Hippocampal formation (tissue), 2 donors: ENCODE results near the gene GRM7.

ENCODE experiments used
- DNase-seq, 2 donors: peaks; one replicate each; lab custom pipeline; 2025; lab: John Stamatoyannopoulos, UW

Gene GRM7

GRCh38 chr3:7789324-7789723, 928.4 kb downstream of the GRM7 start:
- DNase-seq, result no peak

DNA sequence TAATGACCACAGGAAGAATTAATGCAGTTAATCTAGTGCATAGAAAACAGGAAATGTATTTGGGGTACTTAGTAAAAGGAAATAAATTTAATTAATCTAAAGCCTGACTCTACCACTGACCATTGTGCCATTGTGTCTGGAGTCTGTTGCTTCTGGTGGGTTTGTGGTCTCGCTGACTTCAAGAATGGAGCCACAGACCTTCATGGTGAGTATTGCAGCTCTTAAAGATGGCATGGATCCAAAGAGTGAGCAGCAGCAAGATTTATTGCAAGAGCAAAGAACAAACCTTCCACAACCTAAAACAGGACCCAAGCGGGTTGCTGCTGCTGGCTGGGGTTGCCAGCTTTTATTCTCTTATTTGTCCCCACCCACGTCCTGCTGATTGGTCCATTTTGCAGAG, 929.2 kb downstream of the GRM7 start:
- no peak for DNase-seq
